ENCODE data around the gene SERPINF2.
"Not testable (repeated sequence)": the region's sequence is repeated elsewhere in the genome, so short reads cannot be mapped to it uniquely, and the experiment has no call there.

SERPINF2 gene

GRCh38 chr17:1735418-1735817 lies 7.3 kb upstream of the SERPINF2 start:
- no peak for DNase-seq (ENCODE audit: low read depth)

GRCh38 chr17:1735834-1736347 lies 6.8 kb upstream of the SERPINF2 start:
- DNase-seq (ENCODE audit: low read depth): no peak

GRCh38 chr17:1736348-1737281 lies 6.1 kb upstream of the SERPINF2 start:
- DNase-seq (ENCODE audit: low read depth): no peak

GRCh38 chr17:1737531-1738291 lies 5.0 kb upstream of the SERPINF2 start:
- no peak for DNase-seq (ENCODE audit: low read depth)

GRCh38 chr17:1741899-1742298 lies 772 bp upstream of the SERPINF2 start:
- DNase-seq (ENCODE audit: low read depth): not testable (repeated sequence)

- no peak for DNase-seq (ENCODE audit: low read depth)
Measured at GRCh38 chr17:1743088-1743439, 393 bp downstream of the SERPINF2 start.

- DNase-seq (ENCODE audit: low read depth): no peak
Measured at GRCh38 chr17:1744551-1745512, 2.2 kb downstream of the SERPINF2 start.

- DNase-seq (ENCODE audit: low read depth): no peak
Measured at GRCh38 chr17:1745513-1746020, 2.9 kb downstream of the SERPINF2 start.

GRCh38 chr17:1746975-1747543 lies 4.4 kb downstream of the SERPINF2 start:
- DNase-seq (ENCODE audit: low read depth): no peak

GRCh38 chr17:1750628-1751027 lies 8.0 kb downstream of the SERPINF2 start:
- no peak for DNase-seq (ENCODE audit: low read depth)

GRCh38 chr17:1752425-1753262 lies 10.0 kb downstream of the SERPINF2 start:
- DNase-seq (ENCODE audit: low read depth): no peak

- DNase-seq (ENCODE audit: low read depth): no peak
Measured at GRCh38 chr17:1753767-1754429, 11.2 kb downstream of the SERPINF2 start.

- no peak for DNase-seq (ENCODE audit: low read depth)
Measured at GRCh38 chr17:1754430-1755112, 11.9 kb downstream of the SERPINF2 start.

- DNase-seq (ENCODE audit: low read depth): no peak
Measured at GRCh38 chr17:1755252-1755826, 12.7 kb downstream of the SERPINF2 start.

- no peak for DNase-seq (ENCODE audit: low read depth)
Measured at GRCh38 chr17:1755827-1756262, 13.2 kb downstream of the SERPINF2 start.

- no peak for DNase-seq (ENCODE audit: low read depth)
Measured at GRCh38 chr17:1758807-1759206, 16.1 kb downstream of the SERPINF2 start.

GRCh38 chr17:1759529-1759928 lies 16.9 kb downstream of the SERPINF2 start:
- DNase-seq (ENCODE audit: low read depth): no peak

GRCh38 chr17:1762233-1762900 lies 19.7 kb downstream of the SERPINF2 start:
- DNase-seq (ENCODE audit: low read depth): no peak

Data from stimulated activated CD8-positive, alpha-beta memory T cell treated with anti-CD3 and anti-CD28 coated beads, Interleukin-15, amount 100 ng/mL, for 1 hour (primary cell).